A549 (cell line): Measurements from ENCODE around the gene PRMT3. TPM values are rescaled to one million over a fixed set of nuclear protein-coding genes. Genes with fewer than 3 reads are reported as not detected.

Experiments
- ATAC-seq, 2 experiments: fragments of 200-7000 bp in 1 of 2; fragments of >200 bp in 1 of 2; cut with Nextera tagmentation in 1 of 2; cut with Tn5 transposase in 1 of 2; 3 replicates each; pipeline versions ENCODE4 v1.8.0 to v1.9.1; 2018 to 2020; ENCODE audit warnings: mild to moderate bottlenecking in 1 of 2, moderate library complexity in 1 of 2
- CTCF ChIA-PET: fragments of 300-600 bp; sonication (Branson Sonifier 250); formaldehyde crosslinking; extraction: SDS; loops from one replicate; lab custom pipeline; 2021; ENCODE audit warnings: antibody characterized with exemption, inconsistent platforms; lab: Yijun Ruan, JAX
- POLR2A ChIA-PET: fragments of 350-600 bp; formaldehyde crosslinking; extraction: SDS; loops from one replicate; lab custom pipeline; 2021; ENCODE audit warnings: antibody characterized with exemption, inconsistent platforms; lab: Yijun Ruan, JAX
- DNase-seq, 2 experiments: peaks; one replicate each; pipeline versions ENCODE4 v3.0.0 to v3.0.0-alpha.2; 2011 to 2016; ENCODE audit warnings: low read depth in 1 of 2, low spot score in 1 of 2
- FAIRE-seq: peaks from 2 replicates; lab custom pipeline; 2011; peaks lifted over from hg19 to GRCh38; lab: Jason Lieb, UNC
- H3K27ac ChIP-seq, 2 experiments: fragments of >200 bp; sonication (Bioruptor Twin); formaldehyde crosslinking; 3 replicates each; pipeline ENCODE4 v1.5.1; 2016 to 2017
- H3K4me1 ChIP-seq: fragments of >200 bp; sonication (Bioruptor Twin); formaldehyde crosslinking; 3 replicates; pipeline ENCODE4 v1.6.1; 2016
- H3K4me2 ChIP-seq: fragments of >200 bp; sonication (Bioruptor Twin); formaldehyde crosslinking; 3 replicates; pipeline ENCODE4 v1.6.1; 2016
- H3K4me3 ChIP-seq: fragments of >200 bp; sonication (Bioruptor Twin); formaldehyde crosslinking; 3 replicates; pipeline ENCODE4 v1.5.1; 2016
- H3K9me3 ChIP-seq: fragments of >200 bp; sonication (Bioruptor Twin); formaldehyde crosslinking; 3 replicates; pipeline ENCODE4 v1.6.1; 2016
- ATOH8 ChIP-seq: fragments of 250-450 bp; sonication (Bioruptor Pico); IDR thresholded peaks from 2 replicates; pipeline ENCODE4 v1.5.0; 2020; ENCODE audit warnings: low read depth, mild to moderate bottlenecking, moderate library complexity
- CEBPB ChIP-seq, 2 experiments: fragments of >200 bp in 1 of 2; sonication (Bioruptor Twin) in 1 of 2; formaldehyde crosslinking in 1 of 2; IDR thresholded peaks; 2 replicates each; pipeline ENCODE4 v1.6.1; 2012 to 2016
- CTCF ChIP-seq: fragments of >200 bp; sonication (Bioruptor Twin); formaldehyde crosslinking; IDR thresholded peaks from 3 replicates; pipeline ENCODE4 v1.5.1; 2016
- ELK1 ChIP-seq: fragments of 150-350 bp; IDR thresholded peaks from 2 replicates; pipeline ENCODE4 v1.6.1; 2014; ENCODE audit warnings: low read depth, mild to moderate bottlenecking, low read length
- EP300 ChIP-seq, 2 experiments: fragments of >200 bp; sonication (Bioruptor Twin); formaldehyde crosslinking; IDR thresholded peaks; 2 replicates in 1 of 2; 3 replicates in 1 of 2; pipeline ENCODE4 v1.6.1; 2016 to 2017
- FOSL2 ChIP-seq, 2 experiments: fragments of 450-650 bp in 1 of 2; fragments of >200 bp in 1 of 2; sonication (Bioruptor Twin) in 1 of 2; formaldehyde crosslinking; IDR thresholded peaks; 2 replicates each; pipeline versions ENCODE4 v1.5.0 to v1.6.1; 2016 to 2020; ENCODE audit warnings: mild to moderate bottlenecking in 1 of 2, moderate library complexity in 1 of 2
- GATA3 ChIP-seq: IDR thresholded peaks from 2 replicates; pipeline ENCODE4 v1.6.1; 2012; ENCODE audit warnings: borderline replicate concordance
- HOXB5 ChIP-seq: fragments of 250-450 bp; sonication (Bioruptor Pico); IDR thresholded peaks from 2 replicates; pipeline ENCODE4 v1.5.0; 2020; ENCODE audit warnings: mild to moderate bottlenecking, moderate library complexity
- JUNB ChIP-seq: fragments of >200 bp; sonication (Bioruptor Twin); formaldehyde crosslinking; IDR thresholded peaks from 2 replicates; pipeline ENCODE4 v1.6.1; 2016
- MAZ ChIP-seq: fragments of 150-350 bp; IDR thresholded peaks from 2 replicates; pipeline ENCODE4 v1.6.1; 2014; ENCODE audit warnings: antibody characterized with exemption, low read depth, low read length, borderline replicate concordance
- MYC ChIP-seq: IDR thresholded peaks from 2 replicates; pipeline ENCODE4 v1.6.1; 2012; ENCODE audit warnings: mild to moderate bottlenecking, inconsistent platforms, low read length, improper control_type of control experiment, borderline replicate concordance
- RCOR1 ChIP-seq: fragments of 150-350 bp; IDR thresholded peaks from 2 replicates; pipeline ENCODE4 v1.6.1; 2014; ENCODE audit warnings: antibody characterized with exemption, low read length, low read depth
- REST ChIP-seq: fragments of 200-600 bp; sonication (generic); IDR thresholded peaks from 2 replicates; pipeline ENCODE4 v1.6.1; 2016; ENCODE audit warnings: antibody characterized with exemption, mild to moderate bottlenecking, moderate library complexity
- TFCP2L1 ChIP-seq: fragments of 250-450 bp; sonication (Bioruptor Pico); IDR thresholded peaks from 2 replicates; pipeline ENCODE4 v1.5.0; 2021; ENCODE audit warnings: mild to moderate bottlenecking
- ZC3H11A ChIP-seq: fragments of 450-650 bp; IDR thresholded peaks from 2 replicates; pipeline ENCODE4 v1.6.1; 2014; ENCODE audit warnings: antibody characterized with exemption, mild to moderate bottlenecking
- ZFP36 ChIP-seq: fragments of 450-650 bp; IDR thresholded peaks from 2 replicates; pipeline ENCODE4 v1.6.1; 2014; ENCODE audit warnings: borderline replicate concordance; ENCODE audit not compliant: partially characterized antibody
- WGBS: methylation state at CpG from one replicate; pipeline ENCODE4 v1.1.6; 2017; ENCODE audit errors: missing lambda C conversion rate; 5-methylcytosine and 5-hydroxymethylcytosine counted together
- polyA plus RNA-seq, 4 experiments: library from polyadenylated mRNA; depleted of rRNA in 3 of 4; stranded (reverse); fragments of >200 nt; fragmentation: RNase III in 1 of 4; extraction: RNeasy Plus Mini Kit Qiagen cat#74134 plus additional on column Dnase treatment in 1 of 4; gene quantifications; 2 replicates in 3 of 4; 3 replicates in 1 of 4; pipeline ENCODE4 v1.2.3, GENCODE V29; 2011 to 2017

Gene PRMT3
- polyA plus RNA-seq, 2 of the 4 experiments (the other 2 are of a cell fraction) = 34.6 to 53.9 TPM

- 96% methylated on average over 4 of the region's 4 CpGs for WGBS
- FAIRE-seq = no peak
- no peak for ATAC-seq
- DNase-seq = no peak
- no peaks in the 10 kb centered on the region for H3K4me1 ChIP-seq
- no peak overlapping the region for H3K4me2 ChIP-seq
- TF ChIP-seq REST = no peak
- no peak for TF ChIP-seq HOXB5 (CRISPR knock-in tag)
- no peak for TF ChIP-seq MYC
- no peak for TF ChIP-seq ATOH8 (CRISPR knock-in tag)
- TF ChIP-seq FOSL2 (IDR thresholded peaks at IDR 0.05) = no peak
- TF ChIP-seq FOSL2 (CRISPR knock-in tag; IDR thresholded peaks at IDR 0.05) = no peak
- TF ChIP-seq ZFP36 = no peak
- TF ChIP-seq GATA3 = no peak
- TF ChIP-seq CEBPB (IDR thresholded peaks at IDR 0.05) = no peak
- no peak for TF ChIP-seq ZC3H11A
- no peak for TF ChIP-seq CTCF
- no peak for TF ChIP-seq ELK1
- TF ChIP-seq EP300 (IDR thresholded peaks at IDR 0.05) = no peak
- TF ChIP-seq MAZ = no peak
- no peak for TF ChIP-seq JUNB
- TF ChIP-seq TFCP2L1 = no peak
- no peak overlapping the region for H3K4me3 ChIP-seq
- H3K9me3 ChIP-seq = no peaks in the 10 kb centered on the region
- CTCF ChIA-PET = interaction anchor here (0.7 to 0.9 kb wide), 2 partner anchors 11 to 25 kb away, joined by 3 read pairs; no protein-coding TSS in a partner anchor
- H3K27ac ChIP-seq = no peak overlapping the region
- POLR2A ChIA-PET = no interaction called here
Observed at GRCh38 chr11:20512869-20513268, 125.4 kb downstream of the PRMT3 start.

GRCh38 chr11:20518323-20518834 lies 130.9 kb downstream of the PRMT3 start:
- ATAC-seq = no peak
- Histone ChIP-seq H3K4me1 (no peaks in the 10 kb centered on the region), H3K9me3 (no peaks in the 10 kb centered on the region), H3K4me2 (no peak overlapping the region), H3K4me3 (no peak overlapping the region), H3K27ac (no peak overlapping the region)
- TF ChIP-seq RCOR1 = no peak
- no peak for FAIRE-seq
- no peak for DNase-seq
- POLR2A ChIA-PET = no interaction called here
- CTCF ChIA-PET = no interaction called here
- 74% methylated on average over 7 of the region's 7 CpGs for WGBS
